BLaER1 treated with 17β-estradiol and CSF1 and Interleukin-3, amounts not matched to agents 10 nM and 100 nM (cell line): ENCODE measurements around the gene TTC28.

Experiments used
- H3K27ac ChIP-seq, 11 experiments: shearing (Covaris generic); formaldehyde crosslinking; 2 replicates each; pipeline ENCODE4 v1.8.1; 2022
- H3K27me3 ChIP-seq, 11 experiments: shearing (Covaris generic); formaldehyde crosslinking; 2 replicates each; pipeline ENCODE4 v1.8.1; 2022
- H3K36me3 ChIP-seq, 11 experiments: shearing (Covaris generic); formaldehyde crosslinking; 2 replicates each; pipeline ENCODE4 v1.8.1; 2022
- H3K4me1 ChIP-seq, 10 experiments: shearing (Covaris generic); formaldehyde crosslinking; 2 replicates each; pipeline ENCODE4 v1.8.1; 2022
- H3K4me2 ChIP-seq, 11 experiments: shearing (Covaris generic); formaldehyde crosslinking; 2 replicates each; pipeline ENCODE4 v1.8.1; 2022
- H3K4me3 ChIP-seq, 10 experiments: shearing (Covaris generic); formaldehyde crosslinking; 2 replicates each; pipeline ENCODE4 v1.8.1; 2022
- H3K9ac ChIP-seq, 11 experiments: shearing (Covaris generic); formaldehyde crosslinking; 2 replicates each; pipeline ENCODE4 v1.8.1; 2022
- H3K9me3 ChIP-seq, 11 experiments: shearing (Covaris generic); formaldehyde crosslinking; replicated peaks in 1 of 11; 2 replicates each; pipeline ENCODE4 v1.8.1; 2022
- H4K20me1 ChIP-seq, 11 experiments: shearing (Covaris generic); formaldehyde crosslinking; 2 replicates each; pipeline ENCODE4 v1.8.1; 2022
- Cebpa-rat ChIP-seq, 11 experiments: shearing (Covaris generic); IDR thresholded peaks; 2 replicates each; pipeline ENCODE4 v1.8.1; 2022

Gene TTC28

GRCh38 chr22:28123989-28124766 lies 555.5 kb downstream of the TTC28 start:
- no peak overlapping the region for H3K4me3 ChIP-seq
- H3K9me3 ChIP-seq, result no peaks in the 10 kb centered on the region
- H3K4me1 ChIP-seq, result no peaks in the 10 kb centered on the region
- no peaks in the 10 kb centered on the region for H4K20me1 ChIP-seq
- no peak overlapping the region for H3K9ac ChIP-seq
- H3K27me3 ChIP-seq, result no peaks in the 10 kb centered on the region
- H3K27ac ChIP-seq, result no peak overlapping the region
- no peak overlapping the region for H3K4me2 ChIP-seq
- TF ChIP-seq Cebpa-rat (IDR thresholded peaks at IDR 0.05), result no peak
- H3K36me3 ChIP-seq, result no peaks in the 10 kb centered on the region

- Histone ChIP-seq H3K4me2 (no peak overlapping the region), H3K4me1 (no peaks in the 10 kb centered on the region), H3K27me3 (no peaks in the 10 kb centered on the region), H3K27ac (no peak overlapping the region), H3K4me3 (no peak overlapping the region), H4K20me1 (no peaks in the 10 kb centered on the region), H3K9me3 (no peaks in the 10 kb centered on the region), H3K9ac (no peak overlapping the region), H3K36me3 (no peaks in the 10 kb centered on the region)
- TF ChIP-seq Cebpa-rat (IDR thresholded peaks at IDR 0.05), result no peak
These were observed 558.7 kb downstream of the TTC28 start for GRCh38 chr22:28120691-28121592.

GRCh38 chr22:28118957-28119631 lies 560.5 kb downstream of the TTC28 start:
- Histone ChIP-seq H3K4me2 (no peak overlapping the region), H3K4me1 (no peaks in the 10 kb centered on the region), H3K4me3 (no peak overlapping the region), H3K27ac (no peak overlapping the region), H3K9me3 (no peaks in the 10 kb centered on the region), H4K20me1 (no peaks in the 10 kb centered on the region), H3K9ac (no peak overlapping the region), H3K27me3 (no peaks in the 10 kb centered on the region), H3K36me3 (no peaks in the 10 kb centered on the region)
- TF ChIP-seq Cebpa-rat (IDR thresholded peaks at IDR 0.05), result no peak

- Histone ChIP-seq H4K20me1 (no peaks in the 10 kb centered on the region), H3K36me3 (no peaks in the 10 kb centered on the region), H3K4me2 (no peak overlapping the region), H3K27ac (no peak overlapping the region), H3K4me3 (no peak overlapping the region), H3K9me3 (no peaks in the 10 kb centered on the region), H3K27me3 (no peaks in the 10 kb centered on the region), H3K9ac (no peak overlapping the region), H3K4me1 (no peaks in the 10 kb centered on the region)
- TF ChIP-seq Cebpa-rat (IDR thresholded peaks at IDR 0.05), result no peak
These were observed 563.4 kb downstream of the TTC28 start for GRCh38 chr22:28116219-28116673.

GRCh38 chr22:28115426-28115825 lies 564.2 kb downstream of the TTC28 start:
- Histone ChIP-seq H3K36me3 (no peaks in the 10 kb centered on the region), H3K4me3 (no peak overlapping the region), H3K9ac (no peak overlapping the region), H4K20me1 (no peaks in the 10 kb centered on the region), H3K27me3 (no peaks in the 10 kb centered on the region), H3K9me3 (no peaks in the 10 kb centered on the region), H3K27ac (no peak overlapping the region), H3K4me1 (no peaks in the 10 kb centered on the region), H3K4me2 (no peak overlapping the region)
- TF ChIP-seq Cebpa-rat (IDR thresholded peaks at IDR 0.05), result no peak

GRCh38 chr22:28112548-28113043 lies 567.0 kb downstream of the TTC28 start:
- H3K27me3 ChIP-seq, result no peaks in the 10 kb centered on the region
- H3K4me1 ChIP-seq, result no peaks in the 10 kb centered on the region
- H3K36me3 ChIP-seq, result no peaks in the 10 kb centered on the region
- H3K9ac ChIP-seq, result no peak overlapping the region
- no peaks in the 10 kb centered on the region for H3K9me3 ChIP-seq
- H4K20me1 ChIP-seq, result no peaks in the 10 kb centered on the region
- no peak overlapping the region for H3K4me3 ChIP-seq
- H3K27ac ChIP-seq, result no peak overlapping the region
- no peak for TF ChIP-seq Cebpa-rat (IDR thresholded peaks at IDR 0.05)
- no peak overlapping the region for H3K4me2 ChIP-seq

- Histone ChIP-seq H3K27me3 (no peaks in the 10 kb centered on the region), H3K36me3 (no peaks in the 10 kb centered on the region), H3K4me1 (no peaks in the 10 kb centered on the region), H3K9ac (no peak overlapping the region), H3K4me2 (no peak overlapping the region), H3K4me3 (no peak overlapping the region), H3K27ac (no peak overlapping the region), H4K20me1 (no peaks in the 10 kb centered on the region), H3K9me3 (no peaks in the 10 kb centered on the region)
- no peak for TF ChIP-seq Cebpa-rat (IDR thresholded peaks at IDR 0.05)
These were observed 567.5 kb downstream of the TTC28 start for GRCh38 chr22:28112190-28112544.

GRCh38 chr22:28111501-28112189 lies 568.0 kb downstream of the TTC28 start:
- no peak for TF ChIP-seq Cebpa-rat (IDR thresholded peaks at IDR 0.05)
- no peaks in the 10 kb centered on the region for H3K4me1 ChIP-seq
- H3K9ac ChIP-seq, result no peak overlapping the region
- no peak overlapping the region for H3K27ac ChIP-seq
- no peak overlapping the region for H3K4me3 ChIP-seq
- no peak overlapping the region for H3K4me2 ChIP-seq
- no peaks in the 10 kb centered on the region for H3K27me3 ChIP-seq
- no peaks in the 10 kb centered on the region for H4K20me1 ChIP-seq
- H3K36me3 ChIP-seq, result no peaks in the 10 kb centered on the region
- no peaks in the 10 kb centered on the region for H3K9me3 ChIP-seq

- TF ChIP-seq Cebpa-rat (IDR thresholded peaks at IDR 0.05), result no peak
- Histone ChIP-seq H3K4me1 (peaks cover 0 to 8% (median 0%) of the 10 kb centered on the region in 10 experiments; a peak in 5 of 20 replicates), H3K27me3 (no peaks in the 10 kb centered on the region), H3K9me3 (no peaks in the 10 kb centered on the region), H3K9ac (no peak overlapping the region), H3K36me3 (no peaks in the 10 kb centered on the region), H4K20me1 (no peaks in the 10 kb centered on the region), H3K4me3 (no peak overlapping the region), H3K27ac (no peak overlapping the region), H3K4me2 (no peak overlapping the region)
These were observed 570.8 kb downstream of the TTC28 start for GRCh38 chr22:28108851-28109250.
